Lower lobe of right lung (tissue), 2 donors: ENCODE measurements around the gene CTPS1. TPM values are rescaled to one million over a fixed set of nuclear protein-coding genes. Genes with fewer than 3 reads are reported as not detected.
A peak's percentile ranks its signal among the peaks of the same experiment; 100 is the strongest.

Experiments used
- ATAC-seq, 2 donors: fragments of 200-7000 bp; cut with Tn5 transposase; one replicate each; pipeline ENCODE4 v1.9.1; 2020 to 2022; ENCODE audit warnings: mild to moderate bottlenecking in 2 of 2, moderate library complexity in 2 of 2
- DNase-seq: peaks from one replicate; pipeline ENCODE4 v3.0.0-alpha.2; 2020
- H3K27ac ChIP-seq: fragments of 200-600 bp; one replicate; pipeline ENCODE4 v1.8.0; 2022
- H3K27me3 ChIP-seq: fragments of 200-600 bp; one replicate; pipeline ENCODE4 v1.8.0; 2022; ENCODE audit warnings: low read depth
- H3K36me3 ChIP-seq: fragments of 200-600 bp; one replicate; pipeline ENCODE4 v1.8.0; 2022; ENCODE audit warnings: mild to moderate bottlenecking
- H3K4me1 ChIP-seq: fragments of 200-600 bp; one replicate; pipeline ENCODE4 v1.8.0; 2022
- H3K4me3 ChIP-seq: fragments of 200-600 bp; one replicate; pipeline ENCODE4 v1.8.0; 2022; ENCODE audit warnings: mild to moderate bottlenecking
- H3K9me3 ChIP-seq: fragments of 200-600 bp; one replicate; pipeline ENCODE4 v1.8.0; 2022
- intact Hi-C: fragments of 100-400 bp; cut with DNase I; formaldehyde crosslinking; loops from one replicate; pipeline ENCODE4 v1.11.0; 2022
- long read RNA-seq: library from polyadenylated mRNA; unstranded; transcript quantifications from one replicate; pipeline ENCODE4 v2.0.0, GENCODE V29; 2021
- total RNA-seq: library from RNA; stranded (reverse); fragmentation: NEBNext Ultra II Directional; extraction: Animal tissue kit (Norgen Biotek cat#: 25700); gene quantifications from one replicate; pipeline ENCODE4 v1.2.1, GENCODE V29; 2021
- TF ChIP-seq, protein P1 (sequence below): fragments of 200-600 bp; IDR thresholded peaks from one replicate; pipeline ENCODE4 v1.8.0; 2022; ENCODE audit warnings: antibody characterized with exemption, mild to moderate bottlenecking
- donor health status: DM: no; HTN: yes; CAD: no; lungs with severe emphysema.

Gene CTPS1, protein sequence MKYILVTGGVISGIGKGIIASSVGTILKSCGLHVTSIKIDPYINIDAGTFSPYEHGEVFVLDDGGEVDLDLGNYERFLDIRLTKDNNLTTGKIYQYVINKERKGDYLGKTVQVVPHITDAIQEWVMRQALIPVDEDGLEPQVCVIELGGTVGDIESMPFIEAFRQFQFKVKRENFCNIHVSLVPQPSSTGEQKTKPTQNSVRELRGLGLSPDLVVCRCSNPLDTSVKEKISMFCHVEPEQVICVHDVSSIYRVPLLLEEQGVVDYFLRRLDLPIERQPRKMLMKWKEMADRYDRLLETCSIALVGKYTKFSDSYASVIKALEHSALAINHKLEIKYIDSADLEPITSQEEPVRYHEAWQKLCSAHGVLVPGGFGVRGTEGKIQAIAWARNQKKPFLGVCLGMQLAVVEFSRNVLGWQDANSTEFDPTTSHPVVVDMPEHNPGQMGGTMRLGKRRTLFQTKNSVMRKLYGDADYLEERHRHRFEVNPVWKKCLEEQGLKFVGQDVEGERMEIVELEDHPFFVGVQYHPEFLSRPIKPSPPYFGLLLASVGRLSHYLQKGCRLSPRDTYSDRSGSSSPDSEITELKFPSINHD
- 16.2 TPM for total RNA-seq
- long read RNA-seq, transcript CTPS1-202 (19 exons, 3,201 nt), result major isoform, 16 of 30 reads
- long read RNA-seq, partial matches to known transcripts, result 5 of 30 reads
- long read RNA-seq, other reads (novel, unspliced or antisense), result 5 of 30 reads

DNA sequence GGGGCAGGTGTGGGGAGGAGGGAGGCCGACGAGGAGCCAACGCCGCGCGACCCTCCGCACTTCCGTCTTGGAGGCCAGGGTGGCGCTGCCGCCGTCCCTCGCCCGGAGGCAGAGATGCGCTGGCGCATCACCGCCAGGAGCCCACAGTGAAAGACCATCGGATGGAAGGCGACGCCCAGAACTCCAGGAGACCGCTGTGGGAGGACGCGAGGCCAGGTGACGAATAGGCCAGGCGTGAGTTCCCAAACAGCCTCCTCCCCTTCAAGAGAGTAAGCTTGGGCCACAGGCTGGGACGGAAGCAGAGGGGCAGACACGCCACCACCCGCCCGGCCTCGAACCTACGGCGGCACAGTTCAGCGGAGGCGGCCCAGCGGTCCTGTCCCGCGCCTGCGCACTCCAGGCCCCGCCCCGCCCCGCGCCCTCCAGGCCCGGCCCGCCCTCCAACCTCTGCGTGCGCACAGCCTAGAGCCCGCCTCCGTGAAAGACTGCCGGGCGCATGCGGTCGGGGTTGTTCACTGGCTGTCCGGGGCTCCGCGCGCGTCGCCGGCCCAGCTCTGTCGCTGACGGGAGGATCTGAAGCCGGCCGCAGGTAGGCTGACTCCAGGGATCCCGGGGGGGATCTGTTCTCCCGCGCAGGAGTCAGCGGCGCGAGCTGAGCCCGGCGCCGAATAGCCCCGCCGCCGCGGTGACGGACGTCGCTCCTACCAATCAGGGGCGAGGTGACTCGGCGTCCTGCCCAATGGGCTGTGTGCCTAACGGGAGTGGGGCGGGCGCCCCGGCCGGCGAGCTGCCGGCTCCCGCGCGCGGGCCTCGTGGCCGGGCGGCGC is at the start of gene CTPS1:
Gene CTPS1, plus strand, starts transcription at position 456 of the 827 bp plus-strand sequence. CDS start 3,595 bp downstream, outside the sequence.
- DNase-seq (peak; percentile 96), ATAC-seq (peak; percentile 96 to 98)
- Histone ChIP-seq H3K27me3 (no peaks in the 10 kb centered on the region), H3K9me3 (no peaks in the 10 kb centered on the region), H3K4me3 (peak within 1 kb of the TSS; percentile 76), H3K36me3 (no peaks in the 10 kb centered on the region), H3K4me1 (peaks cover 17% of the 10 kb centered on the region), H3K27ac (peak within 1 kb of the TSS; percentile 87)
- TF ChIP-seq, protein P1, sequence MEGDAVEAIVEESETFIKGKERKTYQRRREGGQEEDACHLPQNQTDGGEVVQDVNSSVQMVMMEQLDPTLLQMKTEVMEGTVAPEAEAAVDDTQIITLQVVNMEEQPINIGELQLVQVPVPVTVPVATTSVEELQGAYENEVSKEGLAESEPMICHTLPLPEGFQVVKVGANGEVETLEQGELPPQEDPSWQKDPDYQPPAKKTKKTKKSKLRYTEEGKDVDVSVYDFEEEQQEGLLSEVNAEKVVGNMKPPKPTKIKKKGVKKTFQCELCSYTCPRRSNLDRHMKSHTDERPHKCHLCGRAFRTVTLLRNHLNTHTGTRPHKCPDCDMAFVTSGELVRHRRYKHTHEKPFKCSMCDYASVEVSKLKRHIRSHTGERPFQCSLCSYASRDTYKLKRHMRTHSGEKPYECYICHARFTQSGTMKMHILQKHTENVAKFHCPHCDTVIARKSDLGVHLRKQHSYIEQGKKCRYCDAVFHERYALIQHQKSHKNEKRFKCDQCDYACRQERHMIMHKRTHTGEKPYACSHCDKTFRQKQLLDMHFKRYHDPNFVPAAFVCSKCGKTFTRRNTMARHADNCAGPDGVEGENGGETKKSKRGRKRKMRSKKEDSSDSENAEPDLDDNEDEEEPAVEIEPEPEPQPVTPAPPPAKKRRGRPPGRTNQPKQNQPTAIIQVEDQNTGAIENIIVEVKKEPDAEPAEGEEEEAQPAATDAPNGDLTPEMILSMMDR, result peak; percentile 20
- intact Hi-C loops, result no loop called here

DNA sequence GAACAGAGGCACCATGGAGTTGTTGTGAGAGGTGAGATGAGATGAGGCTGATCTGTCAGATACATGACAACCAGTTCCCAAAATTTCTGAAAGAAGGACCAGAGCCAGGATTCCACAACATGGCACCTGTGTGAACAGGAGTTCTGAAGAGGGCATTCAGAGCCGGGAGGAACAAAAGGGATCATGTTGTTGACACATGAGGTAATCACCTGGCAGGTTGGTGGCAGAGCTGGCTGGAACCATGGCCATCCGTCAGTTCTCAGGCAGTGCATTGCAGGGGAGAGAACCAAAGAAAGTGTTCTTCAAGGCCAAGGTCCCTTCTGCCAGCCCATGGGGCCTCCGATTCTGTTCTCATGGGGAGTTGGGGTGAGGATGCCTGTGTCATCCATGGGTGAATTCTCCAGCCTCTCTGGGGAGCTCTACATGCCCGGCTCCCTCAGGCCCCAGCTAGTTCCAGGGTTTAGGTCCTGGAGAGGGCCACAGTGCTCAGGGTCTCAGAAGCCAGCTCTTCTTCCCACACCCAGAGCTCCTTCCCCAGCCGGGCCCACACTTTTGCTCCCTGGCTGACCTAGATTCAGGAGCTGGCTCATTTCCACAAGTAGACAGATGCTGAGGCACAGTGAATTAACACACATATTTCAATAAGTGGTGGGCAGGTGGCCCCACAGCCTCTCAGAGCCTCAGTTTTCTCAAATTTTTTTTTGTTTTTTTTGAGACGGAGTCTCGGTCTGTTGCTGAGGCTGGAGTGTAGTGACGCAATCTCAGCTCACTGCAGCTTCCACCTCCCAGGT is 49.1 kb upstream of the CTPS1 start:
- Histone ChIP-seq H3K27ac (no peak overlapping the region), H3K9me3 (no peaks in the 10 kb centered on the region), H3K4me3 (no peak overlapping the region), H3K4me1 (no peaks in the 10 kb centered on the region), H3K36me3 (no peaks in the 10 kb centered on the region), H3K27me3 (no peaks in the 10 kb centered on the region)
- TF ChIP-seq, protein P1, result no peak
- DNase-seq (no peak), ATAC-seq (no peak)
- intact Hi-C loops, result no loop called here

DNA sequence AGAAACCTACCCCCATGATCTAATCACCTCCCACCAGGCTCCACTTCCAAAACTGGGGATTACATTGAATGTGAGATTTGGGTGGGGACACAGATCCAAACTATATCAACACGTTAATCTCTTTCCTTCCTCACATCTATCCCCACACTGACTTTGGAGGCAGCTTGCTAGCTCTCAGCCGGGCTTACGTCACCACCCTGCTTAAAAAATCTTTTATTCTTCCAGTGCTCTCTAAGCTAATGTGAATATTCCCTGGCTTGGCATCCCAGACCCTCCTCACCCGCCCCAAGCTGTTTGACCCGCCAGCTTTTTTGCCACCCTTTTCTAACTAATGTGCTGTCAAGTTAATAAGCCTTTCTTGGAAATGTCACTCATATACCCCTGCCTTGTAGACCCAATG is 47.9 kb upstream of the CTPS1 start:
- TF ChIP-seq, protein P1, result no peak
- ATAC-seq (no peak), DNase-seq (no peak)
- Histone ChIP-seq H3K27me3 (no peaks in the 10 kb centered on the region), H3K4me3 (no peak overlapping the region), H3K27ac (no peak overlapping the region), H3K9me3 (no peaks in the 10 kb centered on the region), H3K36me3 (no peaks in the 10 kb centered on the region), H3K4me1 (no peaks in the 10 kb centered on the region)
- intact Hi-C loops, result no loop called here

DNA sequence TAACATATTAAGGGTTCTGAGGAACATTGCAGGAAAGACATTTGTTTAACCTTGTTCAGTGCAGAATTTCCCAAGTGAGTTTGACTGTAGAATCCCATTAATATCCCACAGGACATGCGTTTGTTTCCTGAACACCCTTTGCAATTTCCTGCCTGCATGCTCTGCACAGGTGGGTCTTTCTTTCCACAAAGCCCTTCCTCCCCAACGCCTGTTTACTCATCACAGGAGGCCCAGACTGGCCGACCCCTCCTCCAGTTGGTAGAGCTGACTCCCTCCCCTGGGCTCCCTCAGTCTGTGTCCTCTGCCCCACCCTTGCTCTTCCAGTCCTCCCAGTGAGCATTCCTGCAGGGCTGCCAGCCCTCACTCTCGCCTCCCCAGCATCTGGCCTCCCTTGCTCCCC is 47.5 kb upstream of the CTPS1 start:
- DNase-seq (no peak), ATAC-seq (peak in 1 of 2 donors; percentile 11)
- H3K36me3 ChIP-seq, result no peaks in the 10 kb centered on the region
- TF ChIP-seq, protein P1, result no peak
- no peaks in the 10 kb centered on the region for H3K9me3 ChIP-seq
- no peak overlapping the region for H3K27ac ChIP-seq
- no peaks in the 10 kb centered on the region for H3K4me1 ChIP-seq
- H3K4me3 ChIP-seq, result no peak overlapping the region
- intact Hi-C loops, result no loop called here
- H3K27me3 ChIP-seq, result no peaks in the 10 kb centered on the region
